MM.1S (cell line): Measurements from ENCODE around the gene KCNIP3.

Source experiments
- DNase-seq: peaks from one replicate; pipeline ENCODE4 v3.0.0-alpha.2; 2015
- H2AFZ ChIP-seq: fragments of 300-600 bp; sonication (generic); 2 replicates; pipeline ENCODE4 v1.6.0; 2016; ENCODE audit warnings: antibody characterized with exemption, low read length
- H3F3A ChIP-seq: fragments of 300-600 bp; sonication (generic); 2 replicates; pipeline ENCODE4 v1.6.1; 2016; ENCODE audit warnings: mild to moderate bottlenecking, antibody characterized with exemption, low read length, moderate library complexity, mixed read lengths; ENCODE audit not compliant: insufficient read depth
- H3K27ac ChIP-seq: fragments of 300-600 bp; sonication (generic); 2 replicates; pipeline ENCODE4 v1.5.1; 2016; ENCODE audit warnings: mild to moderate bottlenecking, low read length
- H3K27me3 ChIP-seq: fragments of 300-600 bp; sonication (generic); replicated peaks from 2 replicates; pipeline ENCODE4 v1.6.0; 2016; ENCODE audit warnings: low read length; ENCODE audit not compliant: insufficient read depth
- H3K36me3 ChIP-seq: fragments of 300-600 bp; sonication (generic); replicated peaks from 2 replicates; pipeline ENCODE4 v1.6.1; 2016; ENCODE audit warnings: mild to moderate bottlenecking, low read length, mixed read lengths; ENCODE audit not compliant: insufficient read depth
- H3K4me1 ChIP-seq: fragments of 300-600 bp; sonication (generic); 2 replicates; pipeline ENCODE4 v1.6.1; 2016; ENCODE audit warnings: low read length, mixed read lengths
- H3K4me2 ChIP-seq: fragments of 300-600 bp; sonication (generic); 2 replicates; pipeline ENCODE4 v1.6.0; 2016; ENCODE audit warnings: low read depth, low read length
- H3K4me3 ChIP-seq: fragments of 300-600 bp; sonication (generic); 2 replicates; pipeline ENCODE4 v1.5.1; 2016; ENCODE audit warnings: low read length, mixed read lengths
- H3K79me2 ChIP-seq: fragments of 300-600 bp; sonication (generic); 2 replicates; pipeline ENCODE4 v1.6.1; 2016; ENCODE audit warnings: mixed run types, low read length, mixed read lengths
- H3K9ac ChIP-seq: fragments of 300-600 bp; sonication (generic); 2 replicates; pipeline ENCODE4 v1.6.1; 2016; ENCODE audit warnings: low read length, mixed read lengths
- H3K9me2 ChIP-seq: fragments of 300-600 bp; sonication (generic); replicated peaks from 2 replicates; pipeline ENCODE4 v1.6.1; 2016; ENCODE audit warnings: mild to moderate bottlenecking, low read length, mixed read lengths; ENCODE audit not compliant: insufficient read depth
- H3K9me3 ChIP-seq: fragments of 300-600 bp; sonication (generic); replicated peaks from 2 replicates; pipeline ENCODE4 v1.6.1; 2016; ENCODE audit warnings: mild to moderate bottlenecking, low read length, mixed read lengths; ENCODE audit not compliant: insufficient read depth
- H4K20me1 ChIP-seq: fragments of 300-600 bp; sonication (generic); 2 replicates; pipeline ENCODE4 v1.6.1; 2016; ENCODE audit warnings: mild to moderate bottlenecking, low read length, moderate library complexity, mixed read lengths; ENCODE audit not compliant: insufficient read depth
- EZH2 ChIP-seq: fragments of 300-600 bp; sonication (generic); optimal IDR thresholded peaks from 2 replicates; pipeline ENCODE3; 2017; ENCODE audit warnings: low read depth, mild to moderate bottlenecking, antibody characterized with exemption, low read length, mixed read lengths
- EZH2phosphoT487 ChIP-seq: fragments of 300-600 bp; sonication (generic); IDR thresholded peaks from 2 replicates; pipeline ENCODE4 v1.6.1; 2018; ENCODE audit warnings: antibody characterized with exemption, low read length
- TF ChIP-seq, protein P1 (sequence below): fragments of 300-600 bp; sonication (generic); IDR thresholded peaks from 2 replicates; pipeline ENCODE4 v1.5.1; 2016; ENCODE audit warnings: antibody characterized with exemption, low read length, mixed read lengths

KCNIP3 gene

DNA sequence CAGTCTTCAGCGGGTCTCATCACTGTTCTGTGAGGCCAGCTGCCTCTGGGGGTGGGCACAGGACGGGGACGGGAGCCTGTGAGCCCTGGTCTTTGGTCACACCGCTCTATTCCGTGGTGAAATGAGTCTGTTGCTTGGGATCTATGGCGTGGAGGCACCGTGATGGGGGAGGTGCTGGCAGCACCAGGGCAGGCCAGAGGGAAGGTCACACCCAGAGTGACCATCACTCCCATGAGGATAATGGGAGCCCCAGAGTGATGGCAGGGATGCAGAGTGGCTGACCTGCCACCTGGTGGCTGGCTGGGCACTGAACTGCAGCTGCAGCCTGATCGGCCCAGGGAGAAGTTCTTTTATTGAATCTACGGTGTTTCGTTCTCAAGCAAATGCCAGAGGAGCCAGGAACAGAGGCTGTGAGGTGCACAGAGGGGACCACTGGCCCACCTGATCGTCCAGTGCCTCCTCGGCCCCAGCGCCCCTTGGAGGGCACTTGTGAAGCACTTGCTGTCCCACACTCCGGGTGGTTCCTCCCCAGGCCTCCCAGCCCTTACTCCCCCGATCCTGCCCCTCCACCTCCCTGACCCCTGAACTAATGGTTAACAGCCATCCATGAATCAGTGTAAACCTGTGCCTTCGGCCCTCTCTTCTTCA lies 17.9 kb downstream of the KCNIP3 start:
- peak; percentile 16 for DNase-seq
- H3K9me3 ChIP-seq = no peaks in the 10 kb centered on the region
- no peak overlapping the region for H3K4me3 ChIP-seq
- no peak overlapping the region for H2AFZ ChIP-seq
- H4K20me1 ChIP-seq = no peaks in the 10 kb centered on the region
- H3F3A ChIP-seq = no peaks in the 10 kb centered on the region
- no peak overlapping the region for H3K4me2 ChIP-seq
- H3K27ac ChIP-seq = no peak overlapping the region
- H3K79me2 ChIP-seq = no peaks in the 10 kb centered on the region
- TF ChIP-seq, protein P1, sequence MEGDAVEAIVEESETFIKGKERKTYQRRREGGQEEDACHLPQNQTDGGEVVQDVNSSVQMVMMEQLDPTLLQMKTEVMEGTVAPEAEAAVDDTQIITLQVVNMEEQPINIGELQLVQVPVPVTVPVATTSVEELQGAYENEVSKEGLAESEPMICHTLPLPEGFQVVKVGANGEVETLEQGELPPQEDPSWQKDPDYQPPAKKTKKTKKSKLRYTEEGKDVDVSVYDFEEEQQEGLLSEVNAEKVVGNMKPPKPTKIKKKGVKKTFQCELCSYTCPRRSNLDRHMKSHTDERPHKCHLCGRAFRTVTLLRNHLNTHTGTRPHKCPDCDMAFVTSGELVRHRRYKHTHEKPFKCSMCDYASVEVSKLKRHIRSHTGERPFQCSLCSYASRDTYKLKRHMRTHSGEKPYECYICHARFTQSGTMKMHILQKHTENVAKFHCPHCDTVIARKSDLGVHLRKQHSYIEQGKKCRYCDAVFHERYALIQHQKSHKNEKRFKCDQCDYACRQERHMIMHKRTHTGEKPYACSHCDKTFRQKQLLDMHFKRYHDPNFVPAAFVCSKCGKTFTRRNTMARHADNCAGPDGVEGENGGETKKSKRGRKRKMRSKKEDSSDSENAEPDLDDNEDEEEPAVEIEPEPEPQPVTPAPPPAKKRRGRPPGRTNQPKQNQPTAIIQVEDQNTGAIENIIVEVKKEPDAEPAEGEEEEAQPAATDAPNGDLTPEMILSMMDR = peak; percentile 33
- TF ChIP-seq EZH2phosphoT487 = no peak
- TF ChIP-seq EZH2 = no peak
- no peaks in the 10 kb centered on the region for H3K36me3 ChIP-seq
- peaks cover 16% of the 10 kb centered on the region; the same call in 1 of the 2 replicates for H3K27me3 ChIP-seq
- H3K4me1 ChIP-seq = no peaks in the 10 kb centered on the region
- no peaks in the 10 kb centered on the region for H3K9me2 ChIP-seq
- no peak overlapping the region for H3K9ac ChIP-seq

DNA sequence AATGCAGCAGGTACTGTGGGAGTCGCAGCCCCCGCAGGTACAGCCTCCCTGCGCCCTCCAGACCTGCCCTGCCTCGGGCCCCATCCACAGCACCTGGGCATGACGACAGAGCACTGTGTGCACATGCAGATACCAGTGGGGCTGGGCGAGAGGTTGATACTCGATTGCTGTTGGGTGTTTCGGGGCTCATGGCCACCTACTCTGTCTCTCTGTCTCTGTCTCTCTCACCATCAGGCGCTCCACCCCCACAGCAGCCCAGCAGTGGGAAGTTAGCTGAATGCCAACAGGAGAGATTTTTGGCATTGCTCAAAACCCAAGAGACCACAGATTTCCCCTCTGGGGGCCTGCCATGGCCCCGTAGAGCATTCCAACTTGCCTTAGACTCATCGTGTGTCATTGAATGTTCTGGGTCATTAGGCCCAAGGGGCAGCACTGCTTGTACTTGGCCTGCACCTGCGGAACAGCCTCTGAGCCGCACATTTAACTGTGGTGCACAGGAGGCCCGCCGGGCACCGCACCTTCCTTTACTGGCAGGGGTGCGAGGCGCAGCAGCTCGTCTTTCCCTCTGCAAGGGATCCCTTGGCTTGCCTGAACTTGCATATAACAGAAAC lies 18.8 kb downstream of the KCNIP3 start:
- no peaks in the 10 kb centered on the region for H3F3A ChIP-seq
- no peak overlapping the region for H3K27ac ChIP-seq
- H3K36me3 ChIP-seq = no peaks in the 10 kb centered on the region
- H3K27me3 ChIP-seq = peaks cover 16% of the 10 kb centered on the region; the same call in 1 of the 2 replicates
- H3K9me3 ChIP-seq = no peaks in the 10 kb centered on the region
- no peaks in the 10 kb centered on the region for H3K9me2 ChIP-seq
- TF ChIP-seq EZH2 (no peak), EZH2phosphoT487 (no peak)
- TF ChIP-seq, protein P1 = no peak
- no peak for DNase-seq
- H3K79me2 ChIP-seq = no peaks in the 10 kb centered on the region
- no peak overlapping the region for H2AFZ ChIP-seq
- no peaks in the 10 kb centered on the region for H3K4me1 ChIP-seq
- no peak overlapping the region for H3K4me2 ChIP-seq
- no peaks in the 10 kb centered on the region for H4K20me1 ChIP-seq
- H3K9ac ChIP-seq = no peak overlapping the region
- H3K4me3 ChIP-seq = no peak overlapping the region

DNA sequence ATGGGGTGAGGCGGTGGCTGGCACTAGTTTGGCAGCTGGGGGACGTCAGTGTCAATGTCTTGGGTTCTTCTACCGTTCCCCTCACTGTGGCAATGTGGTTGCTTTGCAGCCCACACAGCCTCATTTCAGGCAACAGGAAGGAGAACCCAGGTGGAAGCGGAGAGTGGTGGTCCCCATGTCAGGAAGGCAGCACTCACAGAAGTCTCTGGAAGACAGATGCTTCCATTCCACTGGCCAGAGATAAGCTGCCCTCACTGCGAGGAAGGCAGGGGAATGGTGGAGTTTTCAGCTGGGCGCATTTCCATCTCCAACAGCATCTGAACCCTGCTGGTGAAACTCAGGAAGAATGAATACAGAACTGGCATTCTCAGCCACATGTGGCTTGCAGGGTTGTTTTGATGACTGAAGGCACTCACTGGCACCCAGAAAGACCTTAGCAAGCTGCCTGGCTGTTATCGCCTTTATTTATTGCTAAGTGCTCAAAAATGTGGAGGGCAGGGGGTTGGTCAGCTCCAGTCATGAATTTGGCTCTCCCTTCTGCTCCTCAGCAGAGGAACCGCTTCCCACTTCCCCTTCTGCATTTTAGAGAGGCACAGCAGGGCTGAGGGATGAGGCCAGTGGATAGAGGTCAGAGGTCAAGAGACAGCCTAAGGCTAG lies 19.4 kb downstream of the KCNIP3 start:
- H3K36me3 ChIP-seq = no peaks in the 10 kb centered on the region
- TF ChIP-seq EZH2 (no peak), EZH2phosphoT487 (no peak)
- TF ChIP-seq, protein P1 = no peak
- no peaks in the 10 kb centered on the region for H3K9me3 ChIP-seq
- H3F3A ChIP-seq = no peaks in the 10 kb centered on the region
- H3K4me3 ChIP-seq = no peak overlapping the region
- H2AFZ ChIP-seq = no peak overlapping the region
- H3K27ac ChIP-seq = no peak overlapping the region
- no peak overlapping the region for H3K9ac ChIP-seq
- H3K79me2 ChIP-seq = no peaks in the 10 kb centered on the region
- no peak overlapping the region for H3K4me2 ChIP-seq
- no peaks in the 10 kb centered on the region for H4K20me1 ChIP-seq
- no peak for DNase-seq
- peaks cover 16% of the 10 kb centered on the region; the same call in 1 of the 2 replicates for H3K27me3 ChIP-seq
- H3K4me1 ChIP-seq = no peaks in the 10 kb centered on the region
- H3K9me2 ChIP-seq = no peaks in the 10 kb centered on the region
